H7 (cell line): ENCODE measurements around the gene ZNF777. TPM values are rescaled to one million over a fixed set of nuclear protein-coding genes. Genes with fewer than 3 reads are reported as not detected.
A peak's percentile ranks its signal among the peaks of the same experiment; 100 is the strongest.

Source experiments
- DNase-seq: peaks from one replicate; pipeline ENCODE4 v3.0.0; 2012
- H3K27me3 ChIP-seq: 2 replicates; pipeline ENCODE4 v1.6.0; 2011; ENCODE audit warnings: mild to moderate bottlenecking, low read length; ENCODE audit not compliant: control insufficient read depth, insufficient read depth
- H3K36me3 ChIP-seq: replicated peaks from 2 replicates; pipeline ENCODE4 v1.5.1; 2011; ENCODE audit warnings: low read length; ENCODE audit not compliant: control insufficient read depth, insufficient read depth
- H3K4me3 ChIP-seq: 2 replicates; pipeline ENCODE4 v1.5.1; 2011; ENCODE audit warnings: low read depth, mild to moderate bottlenecking, control low read depth, low read length, moderate library complexity; ENCODE audit not compliant: insufficient read depth
- total RNA-seq: library from RNA; depleted of rRNA; stranded (reverse); fragments of >200 nt; shearing (Covaris generic); gene quantifications from 2 replicates; pipeline ENCODE4 v1.2.3, GENCODE V29; 2014

Gene ZNF777
- total RNA-seq, 1 experiment from 2014 or later, result 9.0 TPM

DNA sequence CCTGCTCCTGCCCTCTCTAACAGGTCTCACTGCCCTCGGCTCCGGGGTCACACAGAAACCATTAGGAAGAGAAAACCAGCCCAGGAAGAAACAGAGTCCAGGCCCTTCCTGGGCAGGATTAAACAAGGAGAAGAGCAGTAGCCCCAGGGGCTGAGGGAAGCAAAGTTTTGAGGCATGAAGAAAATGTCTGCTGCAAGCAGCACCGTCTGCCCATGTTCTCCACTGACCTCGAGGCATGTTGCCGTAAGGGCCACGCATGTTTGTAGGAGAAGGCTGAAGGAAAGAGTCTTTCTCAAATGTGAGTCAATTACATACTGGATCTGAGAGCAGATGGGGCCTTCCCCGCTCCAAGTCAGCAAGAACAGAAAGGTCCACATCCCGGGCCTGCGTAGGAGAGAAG, 32.5 kb upstream of the ZNF777 start:
- Histone ChIP-seq H3K27me3 (0 out of 2 replicates have a peak, but pooled peaks cover under 1% of the 10 kb centered on the region), H3K36me3 (peaks cover 16% of the 10 kb centered on the region), H3K4me3 (no peak overlapping the region)
- DNase-seq, result no peak

- Histone ChIP-seq H3K36me3 (peaks cover 20% of the 10 kb centered on the region), H3K27me3 (no peaks in the 10 kb centered on the region), H3K4me3 (no peak overlapping the region)
- no peak for DNase-seq
These were observed 29.4 kb upstream of the ZNF777 start for GRCh38 chr7:149490083-149490760.

DNA sequence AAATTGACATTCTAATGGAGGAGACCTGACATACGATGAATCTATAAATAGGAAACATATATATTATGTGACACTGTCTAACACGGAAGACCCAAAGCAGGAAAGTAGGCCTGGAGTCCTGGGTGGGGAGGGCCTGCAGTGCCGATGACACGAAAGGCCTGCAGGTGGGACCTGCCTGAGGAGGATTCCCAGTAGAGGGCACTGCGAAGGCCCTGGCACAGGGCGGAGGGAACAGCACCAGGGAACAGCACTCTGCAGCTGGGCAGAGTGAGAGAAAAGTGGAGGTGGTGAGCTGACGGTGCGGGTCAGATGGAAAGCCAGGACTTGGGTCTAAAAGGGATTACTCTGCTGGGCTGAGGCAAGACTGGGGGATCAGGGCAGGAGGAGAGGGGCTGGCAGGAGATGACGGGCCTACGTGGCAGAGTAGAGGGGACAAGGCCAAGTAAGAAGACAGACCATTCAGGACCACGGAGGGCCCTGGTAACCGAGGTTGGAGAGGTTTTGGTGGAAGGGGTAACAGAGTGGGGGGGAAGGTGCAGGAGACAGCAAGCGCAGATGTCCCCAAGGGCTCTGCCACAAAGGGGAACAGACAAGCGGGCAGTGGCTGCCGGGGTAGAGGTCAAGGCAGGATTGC, 28.6 kb upstream of the ZNF777 start:
- no peaks in the 10 kb centered on the region for H3K27me3 ChIP-seq
- peak; percentile 74 for DNase-seq
- peaks cover 21% of the 10 kb centered on the region for H3K36me3 ChIP-seq
- H3K4me3 ChIP-seq, result no peak overlapping the region

- no peak overlapping the region for H3K4me3 ChIP-seq
These were observed 18.7 kb upstream of the ZNF777 start for GRCh38 chr7:149479568-149479967.

GRCh38 chr7:149478754-149479153, 17.9 kb upstream of the ZNF777 start:
- peaks cover 4% of the 10 kb centered on the region for H3K36me3 ChIP-seq

More at GRCh38 chr7:149479568-149479967, 18.7 kb upstream of the ZNF777 start:
- peaks cover 4% of the 10 kb centered on the region for H3K36me3 ChIP-seq
- DNase-seq, result no peak
- no peaks in the 10 kb centered on the region for H3K27me3 ChIP-seq

DNA sequence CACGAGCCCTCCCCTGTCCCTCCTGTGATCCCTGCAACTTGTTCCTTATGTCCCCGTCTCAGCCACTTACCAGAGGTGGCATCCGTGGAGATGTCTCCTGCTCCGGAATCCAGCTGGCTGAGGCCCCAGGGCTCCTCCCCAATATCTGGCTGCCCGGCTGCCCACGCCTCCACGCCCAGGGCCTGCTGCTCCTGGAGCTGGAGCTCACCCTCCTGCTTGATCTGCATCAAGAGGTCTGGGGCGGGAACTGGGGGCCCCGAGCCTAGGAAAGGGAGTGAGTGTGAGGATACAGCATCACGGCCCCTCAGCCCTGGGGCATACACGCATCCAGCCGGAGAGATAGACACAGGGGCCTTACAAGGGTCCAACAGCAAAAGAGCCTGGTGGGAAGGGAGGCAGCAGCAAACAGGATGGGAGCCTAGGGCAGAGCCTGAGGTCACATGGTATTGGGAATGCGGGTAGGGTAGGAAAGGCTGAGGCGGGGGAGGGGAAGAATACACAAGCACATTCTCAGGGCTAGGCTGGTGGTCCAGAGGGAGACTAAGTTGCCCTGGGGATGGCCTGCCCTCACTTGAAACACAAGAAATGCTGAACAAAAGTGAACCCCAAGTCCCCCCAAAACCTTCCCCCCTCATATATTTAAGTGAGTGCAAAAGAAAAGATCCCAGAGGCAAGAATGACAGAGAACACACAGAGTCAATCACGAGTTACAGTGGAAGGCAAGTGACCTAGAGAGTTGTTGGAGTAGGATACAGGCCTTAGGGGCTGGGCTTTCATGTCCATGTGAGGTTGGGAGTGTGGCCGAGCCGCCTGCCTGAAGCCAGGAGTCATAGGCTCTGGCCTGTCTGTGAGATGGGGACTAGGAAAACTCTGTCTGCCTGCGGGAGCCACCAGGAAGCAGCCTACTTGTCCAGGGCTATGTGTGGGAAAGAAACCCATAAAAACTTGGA, 16.9 kb upstream of the ZNF777 start:
- peaks cover 5% of the 10 kb centered on the region for H3K36me3 ChIP-seq
- no peak overlapping the region for H3K4me3 ChIP-seq
- DNase-seq, result peak; percentile 83
- no peaks in the 10 kb centered on the region for H3K27me3 ChIP-seq

More at GRCh38 chr7:149478754-149479153, 17.9 kb upstream of the ZNF777 start:
- Histone ChIP-seq H3K27me3 (no peaks in the 10 kb centered on the region), H3K4me3 (no peak overlapping the region)
- DNase-seq, result no peak

DNA sequence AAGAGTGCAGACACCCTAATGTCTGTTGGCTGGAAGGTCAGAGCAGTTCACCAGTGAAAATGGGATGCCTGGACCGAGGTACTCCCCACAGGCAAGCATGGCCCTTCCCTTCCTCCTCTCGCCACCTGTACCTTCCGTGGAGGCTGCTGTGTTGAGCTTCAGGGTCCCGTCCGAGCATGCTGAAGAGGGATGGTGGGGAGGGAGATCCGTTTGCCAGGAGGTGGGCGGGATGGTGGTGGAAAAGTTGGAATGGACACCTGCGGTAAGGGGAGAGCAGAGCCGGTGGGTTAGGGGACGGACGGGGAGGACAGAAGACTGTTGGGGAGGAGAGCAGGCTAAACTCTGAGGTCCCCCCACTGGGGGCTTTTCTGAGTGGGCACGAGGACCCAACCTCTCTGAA, 15.9 kb upstream of the ZNF777 start:
- Histone ChIP-seq H3K36me3 (peaks cover 5% of the 10 kb centered on the region), H3K4me3 (no peak overlapping the region), H3K27me3 (no peaks in the 10 kb centered on the region)
- DNase-seq, result no peak

DNA sequence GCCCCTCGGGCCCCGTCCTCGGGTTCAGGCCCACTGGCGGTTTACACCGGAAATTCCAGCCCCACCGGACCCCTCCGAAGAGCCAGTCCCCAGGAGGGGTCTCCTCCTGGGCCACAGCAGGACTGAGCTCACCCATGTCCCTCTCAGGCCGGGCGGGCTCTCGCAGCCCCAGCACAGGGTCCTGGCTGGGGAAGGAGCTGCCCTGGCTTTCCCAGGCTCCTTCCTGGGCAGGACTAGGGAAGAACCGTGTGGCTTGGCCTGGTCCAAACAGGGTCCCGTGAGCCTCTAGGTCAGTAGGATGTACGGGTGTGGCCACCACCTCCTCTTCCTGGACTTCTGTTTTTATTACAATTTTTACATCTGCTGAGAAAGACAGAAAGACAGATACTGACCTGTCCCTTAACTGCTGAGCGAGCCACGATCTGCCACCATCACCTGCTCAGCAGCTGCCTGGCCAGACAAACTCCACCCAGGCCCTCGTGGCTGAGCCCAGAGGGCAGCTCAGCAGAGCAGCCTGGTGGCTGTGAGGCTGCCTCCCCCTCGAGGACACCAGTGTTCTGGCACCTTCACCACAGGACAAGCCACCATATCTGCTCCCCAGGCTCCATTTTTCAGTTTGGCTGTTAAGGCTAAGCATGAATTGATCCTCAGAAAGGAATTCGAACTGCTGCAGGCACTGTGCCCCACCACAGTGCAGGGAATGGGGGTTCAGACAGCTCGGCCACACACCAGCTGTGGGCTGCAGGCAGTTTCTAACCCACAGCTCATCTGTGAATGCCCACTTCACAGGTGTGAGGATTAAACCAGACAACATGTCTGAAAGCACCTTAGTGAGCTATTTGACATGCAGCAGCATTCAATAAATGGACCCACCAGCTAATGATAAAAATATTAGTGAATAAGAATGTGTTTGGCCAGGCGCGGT, 14.5 kb upstream of the ZNF777 start:
- no peak for DNase-seq
- H3K4me3 ChIP-seq, result no peak overlapping the region
- peaks cover 5% of the 10 kb centered on the region for H3K36me3 ChIP-seq
- no peaks in the 10 kb centered on the region for H3K27me3 ChIP-seq

DNA sequence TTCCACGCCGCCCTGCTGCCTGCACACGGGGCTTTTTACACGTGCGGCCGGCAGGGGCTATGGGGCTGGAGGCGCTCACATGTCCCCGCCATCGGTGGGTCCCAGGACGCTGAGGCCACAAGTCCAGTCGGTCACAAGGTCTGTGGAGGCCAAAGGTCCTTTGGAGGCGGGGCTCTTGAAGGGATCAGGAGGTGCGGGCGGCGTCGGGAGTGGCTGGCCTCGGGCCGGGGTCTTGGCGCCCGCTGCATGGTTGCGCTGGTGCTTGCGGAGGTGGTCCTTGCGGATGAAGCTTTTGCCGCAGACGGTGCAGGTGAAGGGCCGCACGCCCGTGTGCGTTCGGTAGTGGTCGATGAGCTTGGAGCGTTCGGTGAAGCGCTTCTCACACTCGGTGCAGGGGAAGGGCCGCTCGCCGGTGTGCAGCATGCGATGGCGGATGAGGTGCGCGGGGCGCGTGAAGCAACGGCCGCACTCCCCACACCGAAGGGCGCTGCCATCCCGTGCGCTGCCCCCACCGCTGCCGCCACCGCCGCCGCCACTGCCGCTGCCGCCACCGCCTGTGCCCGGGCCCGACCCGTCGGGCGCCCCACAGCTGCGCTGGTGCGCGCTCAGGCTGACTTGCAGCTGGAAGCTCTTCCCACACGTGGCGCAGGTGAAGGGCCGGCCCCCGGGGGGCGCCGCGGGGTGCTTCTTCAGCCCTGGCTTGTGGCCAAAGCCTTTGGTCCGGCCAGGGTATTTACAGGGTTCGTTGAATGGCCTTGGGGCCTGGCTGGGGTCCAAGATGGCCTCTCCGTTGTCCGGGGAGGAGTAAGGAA, 13.7 kb upstream of the ZNF777 start:
- no peaks in the 10 kb centered on the region for H3K27me3 ChIP-seq
- peak; percentile 70 for DNase-seq
- peaks cover 5% of the 10 kb centered on the region for H3K36me3 ChIP-seq
- H3K4me3 ChIP-seq, result no peak overlapping the region

DNA sequence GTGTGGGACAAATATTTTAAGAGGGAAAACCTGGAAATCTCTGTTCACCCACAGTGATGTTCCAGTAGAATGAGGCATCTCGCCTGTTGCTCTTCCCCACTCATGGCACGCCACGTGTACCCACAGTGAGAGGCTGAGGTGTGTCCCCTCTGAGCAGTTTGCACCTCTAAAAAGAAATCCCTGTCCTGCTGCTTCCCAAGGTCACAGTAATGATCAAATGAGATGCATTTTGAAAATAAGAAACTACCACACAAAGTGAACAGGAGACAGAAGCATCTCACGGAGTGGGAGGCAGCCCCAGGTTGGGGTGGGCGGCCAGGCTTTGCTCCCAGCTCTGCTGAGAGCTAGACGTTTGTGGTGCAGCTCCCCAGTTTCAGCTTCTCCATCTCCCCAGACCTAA, 12.4 kb upstream of the ZNF777 start:
- no peaks in the 10 kb centered on the region for H3K27me3 ChIP-seq
- no peak overlapping the region for H3K4me3 ChIP-seq
- no peak for DNase-seq
- H3K36me3 ChIP-seq, result peaks cover 5% of the 10 kb centered on the region

DNA sequence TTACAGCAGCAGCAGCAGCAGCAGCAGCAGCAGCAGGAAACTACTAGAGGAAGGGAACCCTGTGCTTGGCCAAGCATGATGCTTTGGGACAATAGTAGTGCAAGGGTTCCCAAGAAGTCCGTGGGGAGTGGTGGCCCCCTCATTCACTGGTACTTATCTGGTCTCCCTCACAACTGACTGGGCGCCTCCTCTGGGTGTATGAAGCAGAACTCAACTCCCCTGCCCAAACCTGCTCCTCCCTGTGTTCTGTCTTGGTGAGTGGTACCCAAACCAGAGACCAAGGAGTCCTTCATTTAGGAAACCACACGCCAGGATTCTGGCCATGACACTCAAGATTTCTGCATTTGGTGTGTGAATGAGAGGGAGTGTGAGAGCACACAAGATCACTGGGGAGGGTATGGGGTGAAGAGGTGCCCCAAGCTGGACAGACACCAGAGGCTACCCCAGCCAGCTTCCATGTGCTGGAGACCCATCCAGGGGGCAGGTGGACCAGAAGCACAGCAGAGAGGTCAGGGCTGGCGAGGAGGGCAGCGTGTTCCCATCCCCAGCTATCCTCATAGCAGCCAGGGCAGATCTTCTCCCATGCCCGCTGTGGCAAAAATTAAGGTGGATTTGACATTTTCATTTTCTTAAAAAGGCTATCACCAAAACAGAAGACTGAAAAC, 10.6 kb upstream of the ZNF777 start:
- DNase-seq, result no peak
- Histone ChIP-seq H3K4me3 (no peak overlapping the region), H3K36me3 (peaks cover 3% of the 10 kb centered on the region), H3K27me3 (no peaks in the 10 kb centered on the region)

DNA sequence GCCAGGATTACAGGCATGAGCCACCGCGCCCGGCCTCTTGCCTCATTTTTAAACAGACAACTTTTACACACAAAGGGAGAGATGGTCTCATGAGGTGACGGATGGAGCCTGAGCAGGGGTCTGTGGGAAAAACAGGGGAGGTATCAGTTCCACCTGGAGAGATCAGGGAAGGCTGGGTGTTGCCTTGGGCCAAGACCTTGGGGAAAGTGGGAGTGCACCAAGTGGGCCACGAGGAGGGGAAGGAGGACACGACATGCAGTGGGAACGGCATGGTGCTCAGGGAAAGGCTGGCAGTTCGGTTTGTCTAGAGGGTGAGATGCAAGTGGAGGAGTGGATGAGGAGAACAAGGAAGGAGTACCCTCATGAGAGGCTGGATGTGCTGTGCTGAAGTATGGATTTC, 8.9 kb upstream of the ZNF777 start:
- DNase-seq, result no peak
- no peak overlapping the region for H3K4me3 ChIP-seq

DNA sequence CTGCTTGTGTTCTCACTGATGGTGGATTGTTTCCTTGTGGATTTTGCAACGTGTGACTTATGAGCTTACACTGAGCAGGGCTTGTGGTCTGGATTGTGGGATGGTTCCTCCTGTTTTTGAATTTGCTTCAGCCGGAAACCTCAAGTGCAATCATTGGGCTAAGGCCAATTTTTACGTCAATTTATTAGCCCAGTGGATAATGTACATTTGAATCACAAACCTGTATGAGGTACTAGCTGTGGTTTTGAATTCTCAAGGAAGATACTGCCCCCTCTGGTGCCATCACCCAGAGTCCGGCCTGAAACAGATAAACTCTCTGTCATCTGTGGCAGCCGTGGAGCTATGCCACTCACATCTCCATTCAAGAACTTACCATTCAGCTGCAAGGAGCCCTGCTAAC, 7.3 kb upstream of the ZNF777 start:
- no peak overlapping the region for H3K4me3 ChIP-seq
- H3K36me3 ChIP-seq, result peaks cover 1% of the 10 kb centered on the region; the same call in 1 of the 2 replicates
- no peak for DNase-seq
- H3K27me3 ChIP-seq, result no peaks in the 10 kb centered on the region

More for the DNA sequence above, 8.9 kb upstream of the ZNF777 start:
- no peaks in the 10 kb centered on the region for H3K27me3 ChIP-seq
- peaks cover 1% of the 10 kb centered on the region for H3K36me3 ChIP-seq
